Measurements from ENCODE around the gene USP7.
A peak's percentile ranks its signal among the peaks of the same experiment; 100 is the strongest.
"Not testable (repeated sequence)": the region's sequence is repeated elsewhere in the genome, so short reads cannot be mapped to it uniquely, and the experiment has no call there.

USP7 gene

GRCh38 chr16:8874388-8874787 lies 89.3 kb downstream of the USP7 start:
- DNase-seq = no peak

DNA sequence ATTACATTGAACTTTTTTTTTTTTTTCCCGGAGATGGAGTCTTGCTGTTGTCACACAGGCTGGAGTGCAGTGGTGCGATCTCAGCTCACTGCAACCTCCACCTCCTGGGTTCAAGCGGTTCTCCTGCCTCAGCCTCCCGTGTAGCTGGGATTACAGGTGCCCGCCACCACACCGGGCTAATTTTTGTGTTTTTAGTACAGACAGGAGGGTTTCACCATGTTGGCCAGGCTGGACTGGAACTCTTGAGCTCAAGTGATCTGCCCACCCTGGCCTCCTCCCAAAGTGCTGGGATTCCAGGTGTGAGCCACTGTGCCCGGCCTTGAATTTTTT lies 89.9 kb downstream of the USP7 start:
- DNase-seq = not testable (repeated sequence)

DNA sequence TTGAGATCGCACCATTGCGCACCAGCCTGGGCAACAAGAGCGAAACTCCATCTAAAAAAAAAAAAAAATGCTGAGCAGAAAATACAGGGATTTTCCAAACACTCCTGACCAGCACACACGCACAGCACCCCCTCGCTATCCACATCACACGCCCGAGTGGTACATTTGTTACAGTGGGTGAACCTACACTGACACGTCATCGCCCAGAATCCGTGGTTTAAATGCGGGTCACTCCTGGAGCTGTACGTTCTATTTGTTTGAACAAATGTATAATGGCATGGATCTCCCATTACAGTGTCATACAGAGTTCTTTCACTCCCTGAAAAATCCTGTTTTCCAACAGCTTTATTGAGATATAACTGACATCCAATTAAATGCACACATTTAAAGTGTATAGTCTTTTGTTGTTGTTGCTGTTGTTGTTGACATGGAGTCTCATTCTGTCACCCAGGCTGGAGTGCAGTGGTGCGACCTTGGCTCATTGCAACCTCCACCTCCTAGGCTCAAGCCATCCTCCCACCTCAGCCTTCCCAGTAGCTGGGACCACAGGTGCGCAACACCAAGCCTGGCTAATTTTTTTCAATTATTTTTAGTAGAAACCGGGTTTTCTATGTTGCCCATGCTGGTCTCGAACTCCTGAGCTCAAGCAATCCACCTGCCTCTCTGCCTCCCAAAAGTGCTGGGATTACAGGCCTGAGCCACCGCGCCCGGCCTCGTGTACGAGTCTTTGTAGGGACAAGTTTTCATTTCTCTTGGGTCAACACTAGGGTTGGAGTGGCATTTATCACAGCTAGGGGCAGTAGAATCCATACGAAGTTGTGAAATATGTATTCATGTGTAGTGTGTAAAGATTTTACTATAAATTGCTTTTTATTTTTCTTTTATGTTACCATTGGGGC lies 90.5 kb downstream of the USP7 start:
- no peak for DNase-seq

- DNase-seq = no peak
Measured at GRCh38 chr16:8872071-8872470, 91.6 kb downstream of the USP7 start.

DNA sequence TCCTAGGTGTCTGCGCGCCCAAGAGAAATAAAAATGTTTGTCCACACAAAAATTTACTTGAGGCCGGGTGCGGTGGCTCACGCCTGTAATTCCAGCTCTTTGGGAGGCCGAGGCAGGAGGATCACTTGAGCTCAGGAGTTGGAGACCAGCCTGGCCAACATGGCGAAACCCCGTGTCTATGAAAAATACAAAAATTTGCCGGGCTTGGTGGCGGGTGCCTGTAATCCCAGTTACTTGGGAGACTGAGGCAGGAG lies 93.8 kb downstream of the USP7 start:
- DNase-seq = not testable (repeated sequence)

DNA sequence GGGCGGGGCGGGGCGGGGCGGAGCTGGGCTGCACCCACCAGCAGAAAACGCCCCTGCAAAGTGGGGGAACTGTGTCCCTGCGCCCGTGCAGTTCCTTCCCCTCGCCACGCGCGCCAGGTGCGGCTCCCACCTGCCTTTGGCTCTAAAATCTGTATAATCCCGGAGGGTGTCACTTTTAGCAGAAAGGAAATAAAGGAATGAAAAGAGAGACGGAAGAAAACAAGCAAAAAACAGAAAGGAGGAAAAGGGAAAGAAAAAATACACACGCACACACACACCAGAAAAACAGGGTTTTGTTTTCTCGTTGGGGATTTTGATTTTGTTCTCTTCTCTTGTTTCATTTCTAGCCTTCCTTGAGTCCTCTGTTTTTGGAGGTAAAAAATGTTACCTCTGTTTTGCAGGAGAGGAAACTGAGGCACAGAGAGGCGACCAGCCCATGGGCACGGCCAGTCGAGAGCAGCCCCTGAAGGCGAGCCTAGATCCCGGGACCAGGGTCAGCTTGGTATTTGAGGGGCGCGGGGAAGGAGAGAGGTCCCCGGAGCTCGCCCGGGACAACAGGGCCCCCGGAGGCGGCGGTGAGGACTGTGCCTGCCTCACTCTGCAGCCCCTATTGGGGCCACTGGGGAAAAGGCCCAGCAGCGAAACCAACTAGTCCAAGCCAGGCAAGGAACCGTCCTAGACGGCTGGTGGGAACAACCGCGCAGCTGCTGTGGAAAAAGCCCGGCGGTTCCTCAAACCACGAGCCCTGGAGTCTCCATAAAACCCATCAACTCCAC lies 94.3 kb downstream of the USP7 start:
- DNase-seq = no peak

GRCh38 chr16:8868416-8869211 lies 95.1 kb downstream of the USP7 start, which contains the start of gene CARHSP1:
CARHSP1 (minus strand) TSS chr16:8869006; CDS start chr16:8859328, 9,678 bp downstream.
- DNase-seq = peak; percentile 91

DNA sequence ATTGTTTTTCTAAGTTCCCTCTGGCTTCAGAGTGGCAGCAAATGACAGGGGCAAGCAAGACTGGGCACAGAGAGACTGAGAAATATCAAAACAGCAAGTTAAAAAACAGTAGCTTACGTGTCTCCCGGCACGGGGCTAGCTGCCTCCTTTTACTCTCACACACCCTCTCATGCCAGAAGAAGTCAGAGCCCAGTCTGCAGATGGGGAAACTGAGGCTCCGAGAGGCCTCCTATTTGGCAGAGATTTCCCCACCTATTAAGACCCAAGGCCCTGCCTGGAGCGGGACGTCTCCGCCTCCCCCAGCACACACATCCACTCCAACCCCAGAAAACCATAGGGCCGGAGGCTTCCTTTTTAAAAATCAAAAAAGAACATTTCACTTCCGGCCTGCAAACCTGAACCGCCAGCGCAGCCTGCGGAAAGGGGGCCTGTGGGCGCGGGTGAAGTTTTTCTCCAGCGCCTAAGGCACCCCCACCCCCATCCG lies 95.7 kb downstream of the USP7 start:
- peak; percentile 28 for DNase-seq

GRCh38 chr16:8867216-8867931 lies 96.3 kb downstream of the USP7 start:
- no peak for DNase-seq

GRCh38 chr16:8866884-8867215 lies 96.9 kb downstream of the USP7 start:
- no peak for DNase-seq

DNA sequence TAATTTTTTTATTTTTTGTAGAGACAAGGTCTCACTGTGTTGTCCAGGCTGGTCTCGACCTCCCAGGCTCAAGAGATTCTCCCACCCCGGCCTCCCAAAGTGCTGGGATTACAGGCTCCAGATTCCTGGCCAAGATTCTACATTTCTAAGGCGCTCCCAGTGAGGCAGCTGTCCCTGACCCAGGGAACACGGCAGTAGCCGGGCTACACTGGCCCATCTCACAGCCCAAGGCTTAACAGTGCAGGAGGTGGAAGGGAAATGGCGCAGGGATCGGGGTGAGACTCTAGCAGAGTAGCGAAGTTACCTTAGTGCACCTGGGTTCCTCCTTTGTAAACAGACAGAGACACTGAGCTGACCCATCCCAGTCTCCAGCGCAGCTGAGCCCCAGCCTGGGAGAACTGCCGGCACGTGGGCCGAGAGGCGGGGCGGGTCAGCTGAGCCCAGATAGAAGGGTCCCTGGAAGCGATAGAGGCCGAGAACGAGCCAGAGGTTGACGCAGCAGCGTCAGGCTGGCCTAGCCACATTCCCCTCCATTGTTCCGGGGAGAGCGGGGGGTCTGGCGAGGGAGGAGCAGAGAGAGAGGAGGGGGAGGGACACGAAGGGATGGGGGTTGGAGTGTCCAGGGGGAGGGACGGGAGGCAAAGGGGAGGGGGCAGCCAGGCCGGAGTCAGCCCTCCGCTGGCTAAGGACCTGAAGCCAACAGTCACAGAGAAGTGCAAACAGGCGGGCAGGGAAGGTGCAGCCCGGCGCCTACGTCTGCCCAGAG lies 97.4 kb downstream of the USP7 start:
- no peak for DNase-seq

DNA sequence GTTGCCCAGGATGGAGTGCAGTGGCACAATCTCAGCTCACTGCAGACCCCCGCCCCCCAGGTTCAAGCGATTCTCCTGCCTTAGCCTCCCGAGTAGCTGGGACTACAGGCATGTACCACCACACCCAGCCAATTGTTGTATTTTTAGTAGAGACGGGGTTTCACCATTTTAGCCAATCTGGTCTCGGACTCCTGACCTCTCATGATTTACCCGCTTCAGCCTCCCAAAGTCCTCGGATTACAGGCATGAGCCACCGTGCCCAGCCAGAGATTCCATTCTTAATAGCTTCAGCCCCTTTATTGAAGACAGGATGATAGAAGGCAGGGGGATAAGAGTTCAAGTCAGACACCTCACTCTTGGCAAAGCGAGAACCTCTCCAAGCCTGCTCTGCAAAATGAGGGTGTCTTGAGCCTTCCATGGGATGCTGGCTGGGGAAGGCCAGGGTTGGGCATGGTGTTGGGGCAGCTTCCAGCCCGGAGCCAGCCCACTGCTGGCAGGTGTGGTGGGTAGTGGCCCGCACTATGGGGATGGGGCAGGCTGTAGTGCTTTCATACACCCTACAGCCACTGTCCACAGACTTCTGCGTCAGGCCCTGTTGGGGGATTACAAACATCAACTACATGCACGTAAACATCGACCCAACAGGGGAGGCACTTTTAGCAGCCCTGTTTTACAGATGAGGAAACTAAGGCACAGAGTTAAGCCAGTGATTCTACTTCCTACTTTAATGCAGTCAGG lies 98.4 kb downstream of the USP7 start:
- no peak for DNase-seq

DNA sequence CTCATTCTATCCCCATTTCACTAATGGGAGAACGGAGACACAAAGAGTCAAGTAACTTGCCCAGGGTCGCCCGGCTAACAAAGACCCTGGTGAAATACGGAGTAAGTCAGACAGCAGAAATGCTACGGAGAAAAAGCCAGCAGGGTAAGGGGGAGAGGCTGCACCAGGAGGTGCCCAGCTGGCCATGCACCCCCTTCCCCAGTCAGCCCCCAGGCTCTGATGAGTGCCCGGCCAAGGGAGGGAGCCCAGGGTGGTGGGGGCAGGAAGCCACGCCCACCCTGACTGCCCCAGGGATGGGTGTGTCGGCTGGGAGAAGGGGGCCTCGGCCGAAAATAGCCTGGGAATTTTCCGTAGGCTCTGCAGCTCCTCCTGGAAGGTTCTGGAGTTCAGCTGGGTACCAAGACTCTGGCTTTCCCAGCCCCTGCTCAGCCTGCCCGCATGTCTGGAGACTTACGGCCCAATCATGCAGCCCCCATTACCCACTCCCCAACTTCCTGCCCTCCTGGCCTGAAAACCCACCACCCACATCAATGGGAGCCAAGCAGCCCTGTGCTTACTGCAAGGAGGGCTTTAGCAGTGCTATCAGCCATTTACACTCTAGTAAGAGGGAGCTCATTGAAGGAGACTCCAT lies 99.1 kb downstream of the USP7 start:
- no peak for DNase-seq

DNA sequence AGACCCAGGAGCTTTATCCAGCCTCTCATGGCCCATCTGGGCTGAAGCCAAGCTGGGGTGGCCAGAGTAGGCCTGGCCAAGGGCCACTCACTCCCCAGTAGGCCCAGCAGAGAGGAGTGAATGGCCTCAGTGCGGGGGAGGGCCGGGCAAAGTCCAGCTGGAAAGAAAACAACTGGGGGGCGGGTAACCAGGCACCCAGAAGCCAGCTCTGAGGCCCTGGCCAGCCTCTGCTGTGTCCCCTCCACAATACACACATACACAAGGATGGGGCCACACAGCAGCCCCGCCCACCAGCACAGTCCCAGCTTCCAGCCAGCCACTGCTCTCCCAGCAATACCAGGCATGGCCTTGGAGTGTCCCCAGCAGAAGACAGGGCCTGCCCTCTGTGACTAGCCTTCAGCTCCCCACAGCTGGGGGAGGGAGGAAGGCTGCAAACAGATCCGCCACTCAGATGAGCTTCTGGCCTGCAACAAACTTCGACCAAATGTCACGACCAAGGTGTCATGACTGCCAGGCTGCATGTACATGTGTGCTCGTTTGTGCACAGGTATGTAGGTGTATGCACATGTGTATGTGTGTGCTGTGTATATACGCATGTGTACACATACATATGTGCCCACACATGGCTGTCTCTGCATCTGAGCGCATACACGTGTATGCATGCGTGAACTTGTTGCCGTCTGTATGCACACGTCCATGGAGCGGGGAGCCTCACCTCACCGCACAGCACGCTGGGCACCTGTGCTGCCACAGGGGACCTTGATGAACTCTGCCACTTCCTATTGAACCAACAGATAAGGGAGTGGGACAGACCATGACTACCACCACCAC lies 99.9 kb downstream of the USP7 start:
- DNase-seq = no peak

DNA sequence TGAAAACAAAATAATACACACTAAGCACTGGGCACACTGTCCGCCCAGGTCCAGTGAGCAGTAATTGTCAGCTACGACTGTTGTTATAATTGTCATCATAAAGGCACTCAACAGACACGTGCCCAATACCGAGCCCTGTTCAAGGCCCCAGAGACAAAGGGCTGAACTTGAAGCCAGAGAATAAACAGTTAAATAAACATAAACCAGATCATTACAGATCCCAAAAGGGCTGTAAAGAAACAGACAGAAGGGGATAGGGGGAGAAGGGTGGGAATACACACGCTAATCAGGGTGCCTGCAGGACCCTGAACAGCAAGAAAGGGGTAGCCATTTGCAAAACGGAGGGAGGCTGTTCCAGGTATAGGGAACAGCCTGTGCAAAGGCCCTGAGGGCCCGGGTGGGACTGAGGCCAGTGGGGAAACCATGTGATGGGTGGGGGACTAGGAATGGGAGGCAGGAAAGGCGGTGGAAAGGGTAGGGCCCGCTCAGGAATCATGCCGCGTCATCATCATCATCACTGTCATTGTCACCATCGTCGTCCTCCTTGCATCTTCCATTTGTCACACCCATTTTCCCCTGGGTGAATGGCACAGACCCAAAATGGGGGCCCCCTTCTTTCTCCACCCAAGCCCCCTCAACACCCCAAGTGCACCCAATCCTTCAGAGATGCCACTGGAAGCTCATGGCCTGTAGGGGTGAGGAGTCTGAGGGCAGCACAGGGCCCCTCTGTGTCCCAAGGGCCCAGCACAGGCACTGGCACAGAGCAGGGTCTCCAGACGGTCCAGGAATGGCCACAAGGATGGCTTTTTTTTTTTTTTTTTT lies 101.2 kb downstream of the USP7 start:
- DNase-seq = no peak

- no peak for DNase-seq
Measured at GRCh38 chr16:8861563-8862308, 102.0 kb downstream of the USP7 start.

DNA sequence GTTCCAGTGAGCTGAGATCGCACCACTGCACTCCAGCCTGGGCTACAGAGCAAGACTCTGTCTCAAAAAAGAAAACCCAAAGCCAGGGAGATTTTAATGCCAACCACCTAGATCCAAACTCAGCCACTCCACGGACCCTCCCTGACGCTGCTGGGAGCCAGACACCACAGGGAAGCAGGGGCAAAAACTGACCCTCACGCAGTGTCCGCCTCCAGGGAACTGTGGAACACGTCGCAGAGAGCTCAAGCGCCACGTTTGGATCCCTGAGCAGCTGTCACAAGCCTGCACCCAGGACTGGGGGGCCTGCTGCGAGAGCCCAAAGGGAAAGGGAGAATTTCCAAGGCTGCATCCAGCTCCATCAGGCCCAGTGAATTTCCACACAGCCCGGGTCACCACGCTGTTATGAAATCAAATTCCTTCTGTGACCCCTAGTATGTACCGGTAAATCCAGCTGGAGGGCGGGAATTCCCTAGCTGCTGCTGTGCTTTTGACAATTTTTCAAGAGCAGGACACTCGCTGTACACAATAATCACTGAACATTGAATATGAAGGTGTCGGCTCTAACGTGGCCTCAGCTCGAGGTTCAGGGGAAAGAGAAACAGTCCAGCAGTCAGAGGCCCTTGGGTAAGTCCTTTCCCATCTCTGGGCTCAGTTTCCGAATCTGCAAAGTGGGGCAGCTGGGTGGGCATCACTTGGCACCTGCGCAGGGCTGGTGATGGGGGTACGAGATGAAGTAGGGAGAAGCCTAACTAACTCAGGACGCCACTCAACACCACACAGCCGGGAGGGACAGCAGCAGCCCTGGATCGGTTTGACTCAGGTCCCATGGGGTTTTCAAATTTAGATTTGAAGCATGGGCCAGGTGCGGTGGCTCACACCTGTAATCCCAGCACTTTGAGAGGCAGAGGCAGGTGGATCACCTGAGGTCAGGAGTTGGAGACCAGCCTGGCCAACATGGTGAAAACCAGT lies 103.5 kb downstream of the USP7 start:
- DNase-seq = no peak

All from activated CD4-positive, alpha-beta T cell treated with anti-CD3 and anti-CD28 coated beads, Interleukin-2, Interleukin-6, amounts not matched to agents 100 ng/mL and 50 ng/mL, durations not matched to agents 16 hours and 8 hours (primary cell).